GM12892 (cell line): ENCODE measurements around the gene GPR84. TPM values are rescaled to one million over a fixed set of nuclear protein-coding genes. Genes with fewer than 3 reads are reported as not detected.

Experiments
- DNase-seq: peaks from one replicate; pipeline ENCODE4 v3.0.0; 2011; ENCODE audit not compliant: insufficient read length
- FAIRE-seq: peaks from 2 replicates; lab custom pipeline; 2011; peaks lifted over from hg19 to GRCh38; lab: Jason Lieb, UNC
- POLR2A ChIP-seq: IDR thresholded peaks from 2 replicates; pipeline ENCODE4 v1.6.1; 2011; ENCODE audit warnings: low read depth, low read length, control low read depth
- POLR2AphosphoS5 ChIP-seq: IDR thresholded peaks from 2 replicates; pipeline ENCODE4 v1.6.1; 2011; ENCODE audit warnings: low read depth, low read length, control low read depth
- TAF1 ChIP-seq: IDR thresholded peaks from 2 replicates; pipeline ENCODE4 v1.6.1; 2011; ENCODE audit warnings: low read depth, mild to moderate bottlenecking, control low read depth, low read length, borderline replicate concordance
- polyA plus RNA-seq: library from polyadenylated mRNA; unstranded; fragments of >200 nt; gene quantifications from one replicate; pipeline ENCODE4 v1.2.1, GENCODE V29; 2012; ENCODE audit warnings: missing spikeins, inconsistent platforms; ENCODE audit not compliant: missing spikeins

Gene GPR84
- polyA plus RNA-seq, result 1.9 TPM

- DNase-seq (no peak), FAIRE-seq (no peak)
- peak; percentile 38; the same call in 1 of the 2 replicates for TF ChIP-seq TAF1
- TF ChIP-seq POLR2AphosphoS5, result no peak
These were observed at the start of gene GPR84 for GRCh38 chr12:54364413-54364812. Gene GPR84 (minus strand): TSS chr12:54364486. CDS start chr12:54363851, 635 bp downstream.

- DNase-seq (no peak), FAIRE-seq (no peak)
- TF ChIP-seq POLR2A (no peak), TAF1 (no peak), POLR2AphosphoS5 (no peak)
These were observed 49.3 kb upstream of the GPR84 start for GRCh38 chr12:54413284-54414190.

- no peak for FAIRE-seq
- TF ChIP-seq TAF1 (no peak), POLR2AphosphoS5 (no peak), POLR2A (no peak)
- DNase-seq, result no peak
These were observed 48.5 kb upstream of the GPR84 start for GRCh38 chr12:54412786-54413185.

GRCh38 chr12:54412348-54412747, 48.1 kb upstream of the GPR84 start:
- TF ChIP-seq POLR2AphosphoS5, result no peak
- TF ChIP-seq POLR2A, result no peak
- TF ChIP-seq TAF1, result no peak
- FAIRE-seq (no peak), DNase-seq (no peak)

GRCh38 chr12:54411391-54412241, 47.3 kb upstream of the GPR84 start:
- DNase-seq, result no peak
- TF ChIP-seq TAF1 (no peak), POLR2AphosphoS5 (no peak), POLR2A (no peak)

GRCh38 chr12:54409267-54409666, 45.0 kb upstream of the GPR84 start:
- TF ChIP-seq POLR2A, result no peak
- TF ChIP-seq TAF1, result no peak
- TF ChIP-seq POLR2AphosphoS5, result no peak
- FAIRE-seq (no peak), DNase-seq (no peak)

More at GRCh38 chr12:54411391-54412241, 47.3 kb upstream of the GPR84 start:
- no peak for FAIRE-seq

GRCh38 chr12:54407183-54407905, 43.1 kb upstream of the GPR84 start:
- TF ChIP-seq TAF1, result no peak
- TF ChIP-seq POLR2AphosphoS5, result no peak
- TF ChIP-seq POLR2A, result no peak
- FAIRE-seq (no peak), DNase-seq (no peak)

- TF ChIP-seq POLR2A, result no peak
- no peak for TF ChIP-seq POLR2AphosphoS5
- no peak for TF ChIP-seq TAF1
- no peak for DNase-seq
- no peak for FAIRE-seq
These were observed 41.3 kb upstream of the GPR84 start for GRCh38 chr12:54405573-54405972.

GRCh38 chr12:54405106-54405505, 40.8 kb upstream of the GPR84 start:
- FAIRE-seq (no peak), DNase-seq (no peak)
- TF ChIP-seq POLR2AphosphoS5, result no peak
- TF ChIP-seq POLR2A, result no peak
- no peak for TF ChIP-seq TAF1

- TF ChIP-seq POLR2AphosphoS5 (no peak), TAF1 (no peak), POLR2A (no peak)
- FAIRE-seq (peak; percentile 65), DNase-seq (no peak)
These were observed 40.0 kb upstream of the GPR84 start for GRCh38 chr12:54404061-54405004.
